BLaER1 treated with 17β-estradiol and CSF1 and Interleukin-3, amounts not matched to agents 10 nM and 100 nM (cell line): ENCODE data around the gene DOCK4.
"Not testable (repeated sequence)": the region's sequence is repeated elsewhere in the genome, so short reads cannot be mapped to it uniquely, and the experiment has no call there.

ENCODE experiments used
- H3K27ac ChIP-seq, 11 experiments: shearing (Covaris generic); formaldehyde crosslinking; 2 replicates each; pipeline ENCODE4 v1.8.1; 2022
- H3K27me3 ChIP-seq, 11 experiments: shearing (Covaris generic); formaldehyde crosslinking; 2 replicates each; pipeline ENCODE4 v1.8.1; 2022
- H3K36me3 ChIP-seq, 11 experiments: shearing (Covaris generic); formaldehyde crosslinking; 2 replicates each; pipeline ENCODE4 v1.8.1; 2022
- H3K4me1 ChIP-seq, 10 experiments: shearing (Covaris generic); formaldehyde crosslinking; 2 replicates each; pipeline ENCODE4 v1.8.1; 2022
- H3K4me2 ChIP-seq, 11 experiments: shearing (Covaris generic); formaldehyde crosslinking; 2 replicates each; pipeline ENCODE4 v1.8.1; 2022
- H3K4me3 ChIP-seq, 10 experiments: shearing (Covaris generic); formaldehyde crosslinking; 2 replicates each; pipeline ENCODE4 v1.8.1; 2022
- H3K9ac ChIP-seq, 11 experiments: shearing (Covaris generic); formaldehyde crosslinking; 2 replicates each; pipeline ENCODE4 v1.8.1; 2022
- H3K9me3 ChIP-seq, 11 experiments: shearing (Covaris generic); formaldehyde crosslinking; replicated peaks in 1 of 11; 2 replicates each; pipeline ENCODE4 v1.8.1; 2022
- H4K20me1 ChIP-seq, 11 experiments: shearing (Covaris generic); formaldehyde crosslinking; 2 replicates each; pipeline ENCODE4 v1.8.1; 2022
- Cebpa-rat ChIP-seq, 11 experiments: shearing (Covaris generic); IDR thresholded peaks; 2 replicates each; pipeline ENCODE4 v1.8.1; 2022

The DOCK4 gene

DNA sequence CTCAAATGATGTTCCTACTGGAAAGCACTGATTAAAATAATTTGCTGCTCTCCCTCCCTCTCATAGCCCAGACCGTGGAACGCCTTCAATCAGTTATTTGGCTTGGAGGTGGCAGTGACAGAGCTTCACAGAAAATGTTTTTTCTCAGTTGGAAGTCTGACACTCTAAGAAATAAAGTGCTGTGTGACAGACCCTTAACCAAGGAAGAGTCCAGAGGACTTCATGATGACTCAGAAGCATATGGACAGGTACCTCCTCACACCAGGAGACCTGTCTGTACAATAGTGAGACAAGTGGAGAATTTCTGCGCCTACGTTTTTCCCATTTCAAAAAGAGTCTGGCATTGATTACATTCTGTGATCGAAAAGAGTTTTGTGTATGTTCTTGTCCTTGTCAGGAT lies 295.5 kb downstream of the DOCK4 start:
- H3K36me3 ChIP-seq: peaks cover 0 to 96% (median 0%) of the 10 kb centered on the region in 11 experiments; a peak in 10 of 22 replicates
- no peak overlapping the region for H3K9ac ChIP-seq
- peaks cover 0 to 38% (median 8%) of the 10 kb centered on the region in 10 experiments; a peak in 12 of 20 replicates for H3K4me1 ChIP-seq
- H4K20me1 ChIP-seq: peaks cover 0 to 20% (median 0%) of the 10 kb centered on the region in 11 experiments; a peak in 2 of 22 replicates
- H3K9me3 ChIP-seq: peaks cover 0 to 7% (median 0%) of the 10 kb centered on the region in 11 experiments; a peak in 2 of 22 replicates
- H3K27ac ChIP-seq: no peak overlapping the region
- no peak overlapping the region for H3K4me2 ChIP-seq
- H3K4me3 ChIP-seq: no peak overlapping the region
- H3K27me3 ChIP-seq: no peaks in the 10 kb centered on the region
- TF ChIP-seq Cebpa-rat (IDR thresholded peaks at IDR 0.05): no peak

GRCh38 chr7:111908673-111909072 lies 297.5 kb downstream of the DOCK4 start:
- H3K4me2 ChIP-seq, H3K9ac ChIP-seq, H3K27ac ChIP-seq, H3K9me3 ChIP-seq, H3K4me3 ChIP-seq, H3K27me3 ChIP-seq: not testable (repeated sequence)
- Histone ChIP-seq H4K20me1 (peaks cover 0 to 25% (median 0%) of the 10 kb centered on the region in 11 experiments; a peak in 2 of 22 replicates), H3K4me1 (peaks cover 0 to 18% (median 8%) of the 10 kb centered on the region in 10 experiments; a peak in 12 of 20 replicates), H3K36me3 (peaks cover 0 to 96% (median 0%) of the 10 kb centered on the region in 11 experiments; a peak in 9 of 22 replicates)

- Histone ChIP-seq H3K27me3 (no peaks in the 10 kb centered on the region), H3K9me3 (peaks cover 0 to 3% (median 0%) of the 10 kb centered on the region in 11 experiments; a peak in 2 of 22 replicates), H3K36me3 (peaks cover 0 to 100% (median 11%) of the 10 kb centered on the region in 11 experiments; a peak in 12 of 22 replicates), H3K9ac (no peak overlapping the region), H3K4me3 (no peak overlapping the region), H4K20me1 (peaks cover 0 to 12% (median 0%) of the 10 kb centered on the region in 11 experiments; a peak in 1 of 22 replicates), H3K4me2 (no peak overlapping the region), H3K4me1 (no peaks in the 10 kb centered on the region), H3K27ac (no peak overlapping the region)
- TF ChIP-seq Cebpa-rat (IDR thresholded peaks at IDR 0.05): no peak
These were observed 302.4 kb downstream of the DOCK4 start for GRCh38 chr7:111903797-111904196.

DNA sequence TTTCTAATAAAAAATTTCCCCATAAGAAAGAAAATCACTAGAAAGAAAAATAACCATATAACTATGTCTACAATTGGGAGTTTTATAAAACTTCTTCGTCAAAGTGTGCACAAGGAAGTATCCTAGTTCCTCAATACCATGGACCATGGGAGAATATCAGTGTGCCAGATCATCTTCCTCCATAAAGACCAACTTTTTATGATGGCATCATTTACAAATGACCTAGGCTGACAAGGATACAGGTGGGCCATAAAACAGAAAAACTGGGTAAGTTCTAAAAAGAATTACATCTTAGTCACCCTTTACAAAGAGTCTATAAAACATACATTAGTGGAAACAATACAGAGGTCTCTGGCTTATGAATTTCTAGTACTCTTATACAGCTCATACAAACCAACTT lies 303.2 kb downstream of the DOCK4 start:
- Histone ChIP-seq H4K20me1 (peaks cover 0 to 14% (median 0%) of the 10 kb centered on the region in 11 experiments; a peak in 1 of 22 replicates), H3K27me3 (no peaks in the 10 kb centered on the region), H3K4me1 (no peaks in the 10 kb centered on the region), H3K9me3 (no peaks in the 10 kb centered on the region), H3K9ac (no peak overlapping the region), H3K36me3 (peaks cover 0 to 100% (median 11%) of the 10 kb centered on the region in 11 experiments; a peak in 12 of 22 replicates), H3K4me2 (no peak overlapping the region), H3K4me3 (no peak overlapping the region), H3K27ac (no peak overlapping the region)
- TF ChIP-seq Cebpa-rat (IDR thresholded peaks at IDR 0.05): no peak

- no peak overlapping the region for H3K27ac ChIP-seq
- H3K27me3 ChIP-seq: no peaks in the 10 kb centered on the region
- H4K20me1 ChIP-seq: peaks cover 0 to 23% (median 0%) of the 10 kb centered on the region in 11 experiments; a peak in 3 of 22 replicates
- no peaks in the 10 kb centered on the region for H3K4me1 ChIP-seq
- peaks cover 0 to 100% (median 11%) of the 10 kb centered on the region in 11 experiments; a peak in 12 of 22 replicates for H3K36me3 ChIP-seq
- TF ChIP-seq Cebpa-rat (IDR thresholded peaks at IDR 0.05): no peak
- no peak overlapping the region for H3K4me2 ChIP-seq
- no peaks in the 10 kb centered on the region for H3K9me3 ChIP-seq
- no peak overlapping the region for H3K4me3 ChIP-seq
- no peak overlapping the region for H3K9ac ChIP-seq
These were observed 305.9 kb downstream of the DOCK4 start for GRCh38 chr7:111900283-111900682.

DNA sequence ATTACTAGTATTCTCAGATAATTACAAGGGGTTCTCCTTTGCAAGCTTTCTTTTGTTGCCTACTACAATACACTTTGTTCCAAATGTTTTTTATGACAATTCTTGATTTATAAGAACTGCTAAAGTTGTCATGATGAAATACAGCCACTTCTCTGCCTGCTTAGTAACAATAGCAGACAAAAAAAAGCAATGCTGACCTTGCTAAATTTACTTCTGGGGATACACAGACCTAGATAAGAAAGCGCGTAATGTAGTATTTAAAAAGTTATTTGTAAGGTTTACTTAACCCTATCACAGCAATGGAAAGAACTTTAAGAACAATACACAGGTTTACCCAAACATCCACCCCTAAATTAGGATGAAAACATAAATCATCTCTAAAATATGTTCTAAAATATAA lies 311.1 kb downstream of the DOCK4 start:
- Histone ChIP-seq H3K4me3 (no peak overlapping the region), H3K9ac (no peak overlapping the region), H3K27ac (no peak overlapping the region), H3K9me3 (no peaks in the 10 kb centered on the region), H3K4me1 (no peaks in the 10 kb centered on the region), H3K4me2 (no peak overlapping the region), H4K20me1 (peaks cover 0 to 24% (median 0%) of the 10 kb centered on the region in 11 experiments; a peak in 3 of 22 replicates), H3K27me3 (no peaks in the 10 kb centered on the region), H3K36me3 (peaks cover 0 to 98% (median 3%) of the 10 kb centered on the region in 11 experiments; a peak in 12 of 22 replicates)
- no peak for TF ChIP-seq Cebpa-rat (IDR thresholded peaks at IDR 0.05)

GRCh38 chr7:111894518-111894917 lies 311.7 kb downstream of the DOCK4 start:
- no peak for TF ChIP-seq Cebpa-rat (IDR thresholded peaks at IDR 0.05)
- Histone ChIP-seq H3K9me3 (no peaks in the 10 kb centered on the region), H3K27me3 (no peaks in the 10 kb centered on the region), H3K4me1 (no peaks in the 10 kb centered on the region), H3K4me2 (no peak overlapping the region), H3K27ac (no peak overlapping the region), H3K36me3 (peaks cover 0 to 98% (median 0%) of the 10 kb centered on the region in 11 experiments; a peak in 12 of 22 replicates), H3K9ac (no peak overlapping the region), H3K4me3 (no peak overlapping the region), H4K20me1 (peaks cover 0 to 24% (median 0%) of the 10 kb centered on the region in 11 experiments; a peak in 3 of 22 replicates)

DNA sequence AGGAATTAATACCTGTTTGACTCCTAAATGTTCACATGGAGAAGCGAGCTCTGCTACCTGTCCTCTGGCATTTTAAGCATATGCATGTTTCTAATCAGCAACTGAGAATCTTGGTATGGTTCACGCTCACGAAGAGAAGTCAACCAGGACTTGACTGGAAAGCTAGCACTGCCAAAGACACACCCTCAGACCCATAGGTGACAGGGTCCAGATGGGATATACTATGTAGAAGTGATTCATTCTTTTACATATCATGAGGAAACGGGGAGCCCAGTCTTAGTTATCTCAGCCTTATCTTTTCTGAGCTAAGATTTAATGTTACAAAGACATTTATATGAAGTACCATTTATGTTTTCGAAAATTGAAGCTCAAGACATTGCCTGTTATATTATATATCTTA lies 313.0 kb downstream of the DOCK4 start:
- no peak overlapping the region for H3K4me2 ChIP-seq
- H3K27me3 ChIP-seq: no peaks in the 10 kb centered on the region
- H3K9me3 ChIP-seq: no peaks in the 10 kb centered on the region
- no peak overlapping the region for H3K9ac ChIP-seq
- peaks cover 0 to 12% (median 0%) of the 10 kb centered on the region in 10 experiments; a peak in 4 of 20 replicates for H3K4me1 ChIP-seq
- peaks cover 0 to 98% (median 0%) of the 10 kb centered on the region in 11 experiments; a peak in 10 of 22 replicates for H3K36me3 ChIP-seq
- TF ChIP-seq Cebpa-rat (IDR thresholded peaks at IDR 0.05): no peak
- peaks cover 0 to 18% (median 0%) of the 10 kb centered on the region in 11 experiments; a peak in 3 of 22 replicates for H4K20me1 ChIP-seq
- H3K27ac ChIP-seq: no peak overlapping the region
- H3K4me3 ChIP-seq: no peak overlapping the region

DNA sequence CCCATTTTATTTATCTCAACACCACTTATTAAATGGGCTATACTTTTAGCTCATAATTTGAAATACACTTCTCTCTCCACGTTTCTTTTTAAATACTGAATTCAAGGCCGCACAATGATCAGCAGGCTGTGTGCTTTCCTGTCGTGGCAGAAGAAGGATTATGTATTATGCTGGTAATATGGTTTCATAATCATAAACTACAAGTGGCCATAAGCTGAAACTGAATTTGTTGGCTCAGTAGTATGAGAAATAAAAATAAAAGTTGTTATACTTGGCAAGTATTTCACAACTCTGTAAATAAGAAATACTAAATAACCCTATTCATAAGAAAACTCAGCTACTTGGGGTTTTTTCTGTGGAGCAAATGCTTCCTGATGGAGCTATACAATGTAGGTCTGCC lies 313.6 kb downstream of the DOCK4 start:
- Histone ChIP-seq H3K4me3 (no peak overlapping the region), H3K9ac (no peak overlapping the region), H3K36me3 (peaks cover 0 to 98% (median 0%) of the 10 kb centered on the region in 11 experiments; a peak in 10 of 22 replicates), H3K4me1 (peaks cover 0 to 16% (median 4%) of the 10 kb centered on the region in 10 experiments; a peak in 9 of 20 replicates), H3K9me3 (no peaks in the 10 kb centered on the region), H3K27ac (no peak overlapping the region), H4K20me1 (peaks cover 0 to 18% (median 0%) of the 10 kb centered on the region in 11 experiments; a peak in 3 of 22 replicates), H3K4me2 (no peak overlapping the region), H3K27me3 (no peaks in the 10 kb centered on the region)
- no peak for TF ChIP-seq Cebpa-rat (IDR thresholded peaks at IDR 0.05)
